Ishikawa (cell line): ENCODE data around the gene IDH1.

Experiments
- CREB1 ChIP-seq: IDR thresholded peaks from 2 replicates; pipeline ENCODE4 v1.6.1; 2012; ENCODE audit warnings: low read depth
- FOXM1 ChIP-seq: IDR thresholded peaks from 2 replicates; pipeline ENCODE4 v1.6.1; 2012; ENCODE audit warnings: low read depth, borderline replicate concordance
- YY1 ChIP-seq: IDR thresholded peaks from 2 replicates; pipeline ENCODE4 v1.6.1; 2012; ENCODE audit warnings: low read depth
- TF ChIP-seq, protein P1 (sequence below): IDR thresholded peaks from 2 replicates; pipeline ENCODE4 v1.6.1; 2012; ENCODE audit warnings: low read depth, mild to moderate bottlenecking
- TF ChIP-seq, protein P2 (sequence below): IDR thresholded peaks from 2 replicates; pipeline ENCODE4 v1.6.1; 2012

- TF ChIP-seq YY1, result no peak
- TF ChIP-seq CREB1, result no peak
- TF ChIP-seq, protein P1, sequence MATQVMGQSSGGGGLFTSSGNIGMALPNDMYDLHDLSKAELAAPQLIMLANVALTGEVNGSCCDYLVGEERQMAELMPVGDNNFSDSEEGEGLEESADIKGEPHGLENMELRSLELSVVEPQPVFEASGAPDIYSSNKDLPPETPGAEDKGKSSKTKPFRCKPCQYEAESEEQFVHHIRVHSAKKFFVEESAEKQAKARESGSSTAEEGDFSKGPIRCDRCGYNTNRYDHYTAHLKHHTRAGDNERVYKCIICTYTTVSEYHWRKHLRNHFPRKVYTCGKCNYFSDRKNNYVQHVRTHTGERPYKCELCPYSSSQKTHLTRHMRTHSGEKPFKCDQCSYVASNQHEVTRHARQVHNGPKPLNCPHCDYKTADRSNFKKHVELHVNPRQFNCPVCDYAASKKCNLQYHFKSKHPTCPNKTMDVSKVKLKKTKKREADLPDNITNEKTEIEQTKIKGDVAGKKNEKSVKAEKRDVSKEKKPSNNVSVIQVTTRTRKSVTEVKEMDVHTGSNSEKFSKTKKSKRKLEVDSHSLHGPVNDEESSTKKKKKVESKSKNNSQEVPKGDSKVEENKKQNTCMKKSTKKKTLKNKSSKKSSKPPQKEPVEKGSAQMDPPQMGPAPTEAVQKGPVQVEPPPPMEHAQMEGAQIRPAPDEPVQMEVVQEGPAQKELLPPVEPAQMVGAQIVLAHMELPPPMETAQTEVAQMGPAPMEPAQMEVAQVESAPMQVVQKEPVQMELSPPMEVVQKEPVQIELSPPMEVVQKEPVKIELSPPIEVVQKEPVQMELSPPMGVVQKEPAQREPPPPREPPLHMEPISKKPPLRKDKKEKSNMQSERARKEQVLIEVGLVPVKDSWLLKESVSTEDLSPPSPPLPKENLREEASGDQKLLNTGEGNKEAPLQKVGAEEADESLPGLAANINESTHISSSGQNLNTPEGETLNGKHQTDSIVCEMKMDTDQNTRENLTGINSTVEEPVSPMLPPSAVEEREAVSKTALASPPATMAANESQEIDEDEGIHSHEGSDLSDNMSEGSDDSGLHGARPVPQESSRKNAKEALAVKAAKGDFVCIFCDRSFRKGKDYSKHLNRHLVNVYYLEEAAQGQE, result no peak
- TF ChIP-seq, protein P2, sequence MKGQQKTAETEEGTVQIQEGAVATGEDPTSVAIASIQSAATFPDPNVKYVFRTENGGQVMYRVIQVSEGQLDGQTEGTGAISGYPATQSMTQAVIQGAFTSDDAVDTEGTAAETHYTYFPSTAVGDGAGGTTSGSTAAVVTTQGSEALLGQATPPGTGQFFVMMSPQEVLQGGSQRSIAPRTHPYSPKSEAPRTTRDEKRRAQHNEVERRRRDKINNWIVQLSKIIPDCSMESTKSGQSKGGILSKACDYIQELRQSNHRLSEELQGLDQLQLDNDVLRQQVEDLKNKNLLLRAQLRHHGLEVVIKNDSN, result no peak
- TF ChIP-seq FOXM1, result no peak
Observed at GRCh38 chr2:208295834-208296233, 41.0 kb upstream of the IDH1 start.
